Tibial nerve (tissue), 4 donors: Measurements from ENCODE around the gene MIOS. TPM values are rescaled to one million over a fixed set of nuclear protein-coding genes. Genes with fewer than 3 reads are reported as not detected.

ENCODE experiments used
- DNase-seq, 2 donors: peaks; one replicate each; pipeline ENCODE4 v3.0.0-alpha.2; 2019; ENCODE audit warnings: low spot score in 2 of 2
- H3K27ac ChIP-seq, 4 donors: fragments of 200-600 bp; sonication (generic) in 3 of 4; one replicate each; pipeline ENCODE4 v1.5.1; 2017 to 2019; ENCODE audit warnings: mild to moderate bottlenecking in 1 of 4
- H3K27me3 ChIP-seq, 2 donors: fragments of 200-600 bp; sonication (generic) in 1 of 2; one replicate each; pipeline versions ENCODE4 v1.5.1 to v1.6.0; 2017 to 2019
- H3K36me3 ChIP-seq, 3 donors: fragments of 200-600 bp; sonication (generic); one replicate each; pipeline ENCODE4 v1.5.1; 2018 to 2019
- H3K4me1 ChIP-seq, 4 donors: fragments of 200-600 bp; sonication (generic) in 3 of 4; one replicate each; pipeline ENCODE4 v1.5.1; 2017 to 2019
- H3K4me3 ChIP-seq, 4 donors: fragments of 200-600 bp; sonication (generic) in 3 of 4; one replicate each; pipeline ENCODE4 v1.5.1; 2017 to 2019; ENCODE audit warnings: mild to moderate bottlenecking in 1 of 4, moderate library complexity in 1 of 4
- H3K9me3 ChIP-seq, 4 donors: fragments of 200-600 bp; sonication (generic) in 3 of 4; one replicate each; pipeline ENCODE4 v1.5.1; 2017 to 2019
- EP300 ChIP-seq, 2 donors: sonication (generic); formaldehyde crosslinking; IDR thresholded peaks; one replicate each; pipeline ENCODE4 v1.6.1; 2017; ENCODE audit warnings: antibody characterized with exemption in 2 of 2, mild to moderate bottlenecking in 1 of 2
- POLR2A ChIP-seq, 2 donors: fragments of 450-650 bp; IDR thresholded peaks; one replicate each; pipeline ENCODE4 v1.6.1; 2017; ENCODE audit warnings: antibody characterized with exemption in 2 of 2, mild to moderate bottlenecking in 2 of 2, moderate library complexity in 2 of 2
- WGBS, 2 donors: methylation state at CpG; one replicate each; pipeline ENCODE4 v1.1.5; 2018; 5-methylcytosine and 5-hydroxymethylcytosine counted together
- total RNA-seq, 4 donors: library from RNA; depleted of rRNA; stranded (reverse); fragments of >200 nt; gene quantifications; one replicate each; pipeline ENCODE4 v1.1.0, GENCODE V29; 2016
- TF ChIP-seq, protein P1 (sequence below), 5 experiments: fragments of 200-600 bp in 3 of 5; fragments of 450-650 bp in 2 of 5; sonication (generic) in 3 of 5; IDR thresholded peaks; one replicate each; pipeline ENCODE4 v1.5.1; 2016 to 2019; ENCODE audit warnings: antibody characterized with exemption in 5 of 5, mild to moderate bottlenecking in 3 of 5, moderate library complexity in 2 of 5

Gene MIOS
- total RNA-seq, 4 donors from 2014 or later = 35.9 to 80.4 (median 61.9) TPM

DNA sequence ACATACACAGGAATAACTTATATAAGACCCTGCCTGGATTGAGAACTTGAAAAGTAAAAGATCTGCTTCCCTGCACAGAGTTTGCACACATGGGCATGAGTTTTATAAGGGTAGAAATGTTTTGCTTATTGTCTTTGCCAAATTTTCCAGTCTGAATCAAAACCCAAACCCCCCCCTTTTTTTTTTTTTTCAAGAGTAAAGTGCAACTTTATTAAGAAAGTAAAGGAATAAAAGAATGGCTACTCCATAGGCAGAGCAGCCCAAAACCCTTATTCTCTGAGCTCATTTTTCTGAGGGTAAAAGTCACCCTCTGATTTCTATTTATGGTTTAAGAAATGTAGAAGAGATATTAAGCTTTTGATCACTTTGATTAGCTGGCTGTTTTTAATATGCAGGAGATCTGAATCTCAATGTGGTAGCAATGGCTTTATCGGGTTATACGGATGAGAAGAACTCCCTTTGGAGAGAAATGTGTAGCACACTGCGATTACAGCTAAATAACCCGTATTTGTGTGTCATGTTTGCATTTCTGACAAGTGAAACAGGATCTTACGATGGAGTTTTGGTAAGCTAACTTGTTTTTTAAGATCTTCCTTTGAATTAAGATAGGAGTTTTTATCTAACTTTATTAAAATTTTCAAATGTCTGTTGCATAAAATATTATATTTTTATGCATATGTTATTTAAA, 18.7 kb downstream of the MIOS start:
- Histone ChIP-seq H3K9me3 (no peaks in the 10 kb centered on the region), H3K36me3 (peaks cover 0 to 11% (median 0%) of the 10 kb centered on the region in 3 donors), H3K27ac (no peak overlapping the region), H3K4me3 (no peak overlapping the region), H3K27me3 (no peaks in the 10 kb centered on the region), H3K4me1 (peaks cover 0 to 6% (median 0%) of the 10 kb centered on the region in 4 donors)
- 73 to 82% methylated on average over 5 of the region's 5 CpGs for WGBS, 2 donors
- no peak for DNase-seq
- TF ChIP-seq POLR2A (IDR thresholded peaks at IDR 0.05) = no peak
- TF ChIP-seq, protein P1, sequence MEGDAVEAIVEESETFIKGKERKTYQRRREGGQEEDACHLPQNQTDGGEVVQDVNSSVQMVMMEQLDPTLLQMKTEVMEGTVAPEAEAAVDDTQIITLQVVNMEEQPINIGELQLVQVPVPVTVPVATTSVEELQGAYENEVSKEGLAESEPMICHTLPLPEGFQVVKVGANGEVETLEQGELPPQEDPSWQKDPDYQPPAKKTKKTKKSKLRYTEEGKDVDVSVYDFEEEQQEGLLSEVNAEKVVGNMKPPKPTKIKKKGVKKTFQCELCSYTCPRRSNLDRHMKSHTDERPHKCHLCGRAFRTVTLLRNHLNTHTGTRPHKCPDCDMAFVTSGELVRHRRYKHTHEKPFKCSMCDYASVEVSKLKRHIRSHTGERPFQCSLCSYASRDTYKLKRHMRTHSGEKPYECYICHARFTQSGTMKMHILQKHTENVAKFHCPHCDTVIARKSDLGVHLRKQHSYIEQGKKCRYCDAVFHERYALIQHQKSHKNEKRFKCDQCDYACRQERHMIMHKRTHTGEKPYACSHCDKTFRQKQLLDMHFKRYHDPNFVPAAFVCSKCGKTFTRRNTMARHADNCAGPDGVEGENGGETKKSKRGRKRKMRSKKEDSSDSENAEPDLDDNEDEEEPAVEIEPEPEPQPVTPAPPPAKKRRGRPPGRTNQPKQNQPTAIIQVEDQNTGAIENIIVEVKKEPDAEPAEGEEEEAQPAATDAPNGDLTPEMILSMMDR (IDR thresholded peaks at IDR 0.05) = no peak
- TF ChIP-seq EP300 (IDR thresholded peaks at IDR 0.05) = no peak

DNA sequence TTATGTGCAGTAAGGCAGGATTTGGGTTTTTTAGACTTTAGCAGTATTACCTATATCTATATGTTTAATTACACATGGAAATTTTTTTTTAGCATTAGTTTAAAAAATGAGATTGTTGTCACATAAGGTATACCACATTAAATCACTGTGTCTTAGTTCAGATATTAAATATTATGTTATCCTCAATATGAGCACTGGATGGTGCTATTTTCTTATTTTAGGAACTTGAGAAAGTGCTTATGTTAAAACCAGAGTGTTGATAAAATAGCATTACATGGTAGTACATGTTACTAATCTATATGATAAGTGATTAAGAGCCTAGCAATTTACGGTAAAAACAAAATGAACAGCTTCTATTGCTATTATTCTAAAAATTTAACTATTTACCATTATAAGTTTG, 28.8 kb downstream of the MIOS start:
- peaks cover 0 to 50% (median 0%) of the 10 kb centered on the region in 3 donors for H3K36me3 ChIP-seq
- no peak overlapping the region for H3K4me3 ChIP-seq
- WGBS, 2 donors = 84 to 85% methylated on average over 1 of the region's 1 CpG
- H3K27me3 ChIP-seq = no peaks in the 10 kb centered on the region
- no peaks in the 10 kb centered on the region for H3K9me3 ChIP-seq
- TF ChIP-seq, protein P1 (IDR thresholded peaks at IDR 0.05) = peak in 2 of 5 experiments; percentile 26 to 42
- TF ChIP-seq POLR2A (IDR thresholded peaks at IDR 0.05) (no peak), EP300 (IDR thresholded peaks at IDR 0.05) (no peak)
- H3K4me1 ChIP-seq = no peaks in the 10 kb centered on the region
- no peak for DNase-seq
- no peak overlapping the region for H3K27ac ChIP-seq

DNA sequence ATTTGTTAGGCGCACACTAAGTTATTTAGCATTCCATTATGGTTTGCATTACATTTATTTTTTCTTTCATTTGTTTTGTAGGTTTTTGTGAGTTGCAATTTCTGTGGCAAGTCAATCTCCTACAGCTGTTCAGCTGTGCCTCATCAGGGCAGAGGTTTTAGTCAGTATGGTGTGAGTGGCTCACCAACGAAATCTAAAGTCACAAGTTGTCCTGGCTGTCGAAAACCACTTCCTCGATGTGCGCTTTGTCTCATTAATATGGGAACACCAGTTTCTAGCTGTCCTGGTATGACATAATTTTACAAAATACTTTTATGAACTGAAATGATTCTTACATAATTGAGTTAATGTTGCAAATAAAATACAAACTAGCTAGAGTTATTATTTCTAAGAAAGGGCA, 29.5 kb downstream of the MIOS start:
- no peak overlapping the region for H3K27ac ChIP-seq
- H3K27me3 ChIP-seq = no peaks in the 10 kb centered on the region
- H3K4me3 ChIP-seq = no peak overlapping the region
- WGBS, 2 donors = 79 to 83% methylated on average over 5 of the region's 5 CpGs
- DNase-seq = no peak
- no peaks in the 10 kb centered on the region for H3K9me3 ChIP-seq
- TF ChIP-seq EP300 (IDR thresholded peaks at IDR 0.05) (no peak), POLR2A (IDR thresholded peaks at IDR 0.05) (no peak)
- TF ChIP-seq, protein P1 (IDR thresholded peaks at IDR 0.05) = no peak
- H3K36me3 ChIP-seq = peaks cover 0 to 42% (median 0%) of the 10 kb centered on the region in 3 donors
- no peaks in the 10 kb centered on the region for H3K4me1 ChIP-seq

DNA sequence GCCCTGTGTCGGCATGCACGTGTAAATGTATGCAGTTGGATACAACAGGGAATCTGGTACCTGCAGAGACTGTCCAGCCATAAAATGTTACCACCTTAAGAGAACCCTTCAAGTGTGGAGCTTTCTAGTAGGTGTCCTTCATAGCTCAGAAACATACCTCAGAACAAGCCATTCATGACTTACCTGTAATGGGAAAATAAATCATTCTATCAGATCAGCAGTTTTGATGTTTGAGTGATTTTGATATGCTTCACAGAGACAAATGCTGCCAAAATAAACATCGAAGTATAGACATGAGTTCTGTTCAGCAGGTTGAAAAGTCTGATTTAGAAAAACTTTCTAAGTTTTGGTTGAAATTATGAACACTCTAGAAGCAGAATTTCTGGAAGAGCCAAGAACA, 40.3 kb downstream of the MIOS start:
- Histone ChIP-seq H3K27me3 (no peaks in the 10 kb centered on the region), H3K4me3 (no peak overlapping the region), H3K36me3 (peaks cover 0 to 17% (median 2%) of the 10 kb centered on the region in 3 donors), H3K4me1 (no peaks in the 10 kb centered on the region), H3K9me3 (no peaks in the 10 kb centered on the region), H3K27ac (no peak overlapping the region)
- no peak for DNase-seq
- 60 to 65% methylated on average over 3 of the region's 3 CpGs for WGBS, 2 donors
- no peak for TF ChIP-seq EP300 (IDR thresholded peaks at IDR 0.05)
- TF ChIP-seq, protein P1 (IDR thresholded peaks at IDR 0.05) = no peak
- TF ChIP-seq POLR2A (IDR thresholded peaks at IDR 0.05) = no peak

DNA sequence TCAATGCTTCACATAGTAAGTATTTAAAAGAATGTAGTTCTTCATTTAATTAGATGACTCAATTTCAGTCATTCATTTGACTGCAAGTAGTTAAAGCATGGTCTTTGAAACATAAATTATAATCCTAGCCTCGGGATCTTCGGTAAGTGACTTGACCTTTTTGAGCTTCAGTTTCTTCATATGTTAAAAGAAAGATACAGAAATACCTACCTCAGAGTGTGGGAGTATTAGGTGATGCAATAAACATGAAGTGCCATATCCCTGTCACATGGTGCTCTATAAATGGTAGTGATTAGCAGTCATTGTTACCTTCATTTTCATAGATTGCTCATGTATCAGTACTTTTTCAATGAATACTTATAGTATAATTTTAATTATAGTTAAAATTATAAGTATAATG, 42.6 kb downstream of the MIOS start:
- H3K27me3 ChIP-seq = no peaks in the 10 kb centered on the region
- H3K4me1 ChIP-seq = no peaks in the 10 kb centered on the region
- TF ChIP-seq EP300 (IDR thresholded peaks at IDR 0.05) = no peak
- TF ChIP-seq, protein P1 (IDR thresholded peaks at IDR 0.05) = no peak
- no peak for TF ChIP-seq POLR2A (IDR thresholded peaks at IDR 0.05)
- no peak for DNase-seq
- no peak overlapping the region for H3K27ac ChIP-seq
- no peaks in the 10 kb centered on the region for H3K9me3 ChIP-seq
- WGBS, 2 donors = 64 to 85% methylated on average over 2 of the region's 2 CpGs
- peaks cover 0 to 17% (median 2%) of the 10 kb centered on the region in 3 donors for H3K36me3 ChIP-seq
- no peak overlapping the region for H3K4me3 ChIP-seq
